ENCODE measurements around the gene GSN.

DNA sequence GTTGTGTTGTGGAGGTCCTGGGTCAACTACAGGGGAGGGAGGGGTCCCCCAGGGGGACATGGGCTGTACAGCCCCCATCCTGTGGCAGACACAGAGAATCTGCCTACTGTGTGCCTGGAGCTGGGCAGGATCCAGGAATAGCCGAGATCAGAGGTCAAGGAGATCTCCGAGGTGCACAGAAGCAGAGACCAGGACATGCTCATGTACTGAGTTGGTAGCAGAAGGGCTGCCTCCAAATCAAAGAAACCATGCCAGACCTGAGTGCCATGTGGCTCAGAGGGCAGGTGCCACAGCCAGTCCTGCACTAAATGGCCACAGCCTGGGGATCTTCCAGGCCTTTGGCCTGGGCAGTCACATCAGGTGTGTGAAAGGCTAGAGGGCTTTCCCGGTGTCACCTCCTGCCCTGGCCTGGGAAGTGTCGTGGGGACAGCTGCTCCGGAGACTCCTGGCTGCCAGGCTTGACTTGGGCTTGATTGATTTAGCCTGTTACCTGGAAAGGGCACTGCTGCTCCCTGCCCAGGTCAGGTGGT is 27.8 kb downstream of the GSN start:
- TF ChIP-seq, protein P1, sequence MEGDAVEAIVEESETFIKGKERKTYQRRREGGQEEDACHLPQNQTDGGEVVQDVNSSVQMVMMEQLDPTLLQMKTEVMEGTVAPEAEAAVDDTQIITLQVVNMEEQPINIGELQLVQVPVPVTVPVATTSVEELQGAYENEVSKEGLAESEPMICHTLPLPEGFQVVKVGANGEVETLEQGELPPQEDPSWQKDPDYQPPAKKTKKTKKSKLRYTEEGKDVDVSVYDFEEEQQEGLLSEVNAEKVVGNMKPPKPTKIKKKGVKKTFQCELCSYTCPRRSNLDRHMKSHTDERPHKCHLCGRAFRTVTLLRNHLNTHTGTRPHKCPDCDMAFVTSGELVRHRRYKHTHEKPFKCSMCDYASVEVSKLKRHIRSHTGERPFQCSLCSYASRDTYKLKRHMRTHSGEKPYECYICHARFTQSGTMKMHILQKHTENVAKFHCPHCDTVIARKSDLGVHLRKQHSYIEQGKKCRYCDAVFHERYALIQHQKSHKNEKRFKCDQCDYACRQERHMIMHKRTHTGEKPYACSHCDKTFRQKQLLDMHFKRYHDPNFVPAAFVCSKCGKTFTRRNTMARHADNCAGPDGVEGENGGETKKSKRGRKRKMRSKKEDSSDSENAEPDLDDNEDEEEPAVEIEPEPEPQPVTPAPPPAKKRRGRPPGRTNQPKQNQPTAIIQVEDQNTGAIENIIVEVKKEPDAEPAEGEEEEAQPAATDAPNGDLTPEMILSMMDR (IDR thresholded peaks at IDR 0.05): no peak
- no peak for TF ChIP-seq POLR2A (IDR thresholded peaks at IDR 0.05)

Measured in gastroesophageal sphincter (tissue), 3 donors.